GM23338 (cell line): Measurements from ENCODE around the gene ATP5F1B.

Source experiments
- CREB1 ChIP-seq: fragments of 250-450 bp; sonication (Bioruptor Pico); IDR thresholded peaks from 2 replicates; pipeline ENCODE4 v1.5.0; 2020; ENCODE audit warnings: low read depth, mild to moderate bottlenecking, moderate library complexity
- CTCF ChIP-seq, 2 experiments: fragments of 200-600 bp in 1 of 2; sonication (generic) in 1 of 2; conservative IDR thresholded peaks; 2 replicates each; pipeline versions ENCODE4 v1.5.1 to v1.6.1; 2016 to 2017; ENCODE audit warnings: antibody characterized with exemption in 2 of 2, low read depth in 2 of 2, mild to moderate bottlenecking in 2 of 2, moderate library complexity in 1 of 2
- EZH2 ChIP-seq: fragments of 200-600 bp; sonication (generic); IDR thresholded peaks from one replicate; pipeline ENCODE4 v1.8.0; 2017; ENCODE audit warnings: antibody characterized with exemption, mild to moderate bottlenecking, low read depth; ENCODE audit not compliant: unreplicated experiment

DNA sequence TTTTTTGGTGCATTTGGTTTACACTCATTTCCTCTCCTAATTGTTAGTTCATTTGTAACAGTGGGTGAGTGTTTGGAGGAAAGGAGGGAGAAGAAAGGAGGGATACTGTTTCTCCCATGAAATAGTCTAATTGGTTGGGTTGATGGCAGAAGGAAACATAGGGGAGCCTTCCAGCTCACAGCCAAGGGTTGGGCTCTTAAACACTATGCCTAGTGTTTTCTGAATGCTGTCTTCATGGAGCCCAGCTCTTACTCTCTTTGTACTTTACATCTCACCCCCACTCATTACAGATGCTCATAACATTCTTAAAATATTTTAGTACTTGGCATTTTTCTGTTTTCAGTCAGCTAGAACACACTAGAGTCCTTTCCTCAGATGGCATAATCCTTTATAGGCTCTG, 53.8 kb downstream of the ATP5F1B start:
- no peak for TF ChIP-seq EZH2
- no peak for TF ChIP-seq CTCF (conservative IDR thresholded peaks at IDR 0.05; ENCODE audit: low read depth in 2 of 2)
- TF ChIP-seq CREB1 (CRISPR knock-in tag) = no peak
